HG02571 (cell line): Measurements from ENCODE around the gene CLIP3.

Experiments
- ATAC-seq: cut with Tn5 transposase; IDR thresholded peaks from one replicate; pipeline ENCODE4 v1.9.1; 2021; ENCODE audit warnings: mild to moderate bottlenecking, moderate library complexity; ENCODE audit not compliant: unreplicated experiment

Gene CLIP3

GRCh38 chr19:36009633-36010379 is 22.9 kb downstream of the CLIP3 start:
- ATAC-seq, result no peak

GRCh38 chr19:36009220-36009619 is 23.5 kb downstream of the CLIP3 start:
- no peak for ATAC-seq

- no peak for ATAC-seq
Observed at GRCh38 chr19:36008336-36008978, 24.2 kb downstream of the CLIP3 start, which contains the start of gene SYNE4. Gene SYNE4 (minus strand): TSS chr19:36008813. CDS start chr19:36008681, 132 bp downstream.

- no peak for ATAC-seq
Observed at GRCh38 chr19:36006955-36007354, 25.7 kb downstream of the CLIP3 start.

DNA sequence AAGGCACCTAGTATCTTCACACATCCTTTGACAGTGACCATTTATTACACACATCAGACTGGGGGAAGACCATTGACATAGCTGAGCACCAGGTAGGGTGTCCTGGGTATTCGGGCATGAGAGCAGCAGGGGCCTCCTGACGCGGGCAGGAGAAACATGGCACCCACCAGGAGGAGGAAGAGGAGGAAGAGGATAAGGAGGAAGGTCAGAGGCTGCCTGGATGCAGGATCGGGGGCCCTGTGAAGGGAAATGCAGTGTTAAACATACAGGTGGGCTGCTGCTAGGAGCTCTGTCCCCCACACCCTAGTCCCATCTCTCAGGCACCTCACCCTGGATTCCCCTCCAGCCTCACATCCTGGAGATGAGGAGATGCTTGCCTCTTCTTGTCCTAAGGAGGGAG is 29.4 kb downstream of the CLIP3 start:
- ATAC-seq, result no peak

GRCh38 chr19:36001605-36002004 is 31.1 kb downstream of the CLIP3 start:
- no peak for ATAC-seq

- ATAC-seq, result no peak
Observed at GRCh38 chr19:35996777-35997176, 35.9 kb downstream of the CLIP3 start.

GRCh38 chr19:35995048-35995993 is 37.4 kb downstream of the CLIP3 start, which contains the start of gene SDHAF1:
Gene SDHAF1 (plus strand): TSS chr19:35995188. CDS start chr19:35995275, 87 bp downstream.
- peak; percentile 77 for ATAC-seq

DNA sequence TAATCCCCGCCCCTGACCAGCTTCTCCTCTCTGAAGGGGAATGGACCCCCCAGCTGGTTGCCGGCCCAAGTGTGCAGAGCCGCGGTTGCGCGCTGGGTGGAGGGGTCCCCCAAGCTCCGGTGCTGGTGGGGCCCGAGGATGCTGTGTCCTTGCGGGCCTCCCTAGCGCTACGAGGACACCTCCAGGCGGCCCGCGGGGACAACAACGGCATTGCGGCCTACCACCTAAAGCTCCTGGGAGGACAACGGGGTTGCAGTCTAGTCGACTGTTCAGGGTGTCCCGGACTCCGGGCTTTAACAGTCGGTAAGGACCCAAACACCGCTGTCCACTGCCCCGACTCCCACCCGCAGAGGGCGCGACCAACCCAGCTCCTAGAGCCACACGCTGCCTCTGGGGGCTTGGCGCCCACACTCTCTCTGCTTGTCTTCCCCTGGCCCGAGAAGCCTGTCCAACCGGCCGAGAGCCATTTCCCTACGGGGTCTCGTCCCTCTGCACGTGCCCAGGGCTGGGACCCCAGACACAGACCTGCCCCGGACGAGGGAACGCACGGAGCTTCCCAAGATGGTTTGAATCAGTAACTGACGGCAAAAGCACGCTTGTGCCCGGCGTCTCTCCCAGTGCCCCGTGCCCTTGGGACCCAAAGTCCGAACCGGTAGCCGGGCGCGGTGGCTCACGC is 38.6 kb downstream of the CLIP3 start:
- no peak for ATAC-seq

DNA sequence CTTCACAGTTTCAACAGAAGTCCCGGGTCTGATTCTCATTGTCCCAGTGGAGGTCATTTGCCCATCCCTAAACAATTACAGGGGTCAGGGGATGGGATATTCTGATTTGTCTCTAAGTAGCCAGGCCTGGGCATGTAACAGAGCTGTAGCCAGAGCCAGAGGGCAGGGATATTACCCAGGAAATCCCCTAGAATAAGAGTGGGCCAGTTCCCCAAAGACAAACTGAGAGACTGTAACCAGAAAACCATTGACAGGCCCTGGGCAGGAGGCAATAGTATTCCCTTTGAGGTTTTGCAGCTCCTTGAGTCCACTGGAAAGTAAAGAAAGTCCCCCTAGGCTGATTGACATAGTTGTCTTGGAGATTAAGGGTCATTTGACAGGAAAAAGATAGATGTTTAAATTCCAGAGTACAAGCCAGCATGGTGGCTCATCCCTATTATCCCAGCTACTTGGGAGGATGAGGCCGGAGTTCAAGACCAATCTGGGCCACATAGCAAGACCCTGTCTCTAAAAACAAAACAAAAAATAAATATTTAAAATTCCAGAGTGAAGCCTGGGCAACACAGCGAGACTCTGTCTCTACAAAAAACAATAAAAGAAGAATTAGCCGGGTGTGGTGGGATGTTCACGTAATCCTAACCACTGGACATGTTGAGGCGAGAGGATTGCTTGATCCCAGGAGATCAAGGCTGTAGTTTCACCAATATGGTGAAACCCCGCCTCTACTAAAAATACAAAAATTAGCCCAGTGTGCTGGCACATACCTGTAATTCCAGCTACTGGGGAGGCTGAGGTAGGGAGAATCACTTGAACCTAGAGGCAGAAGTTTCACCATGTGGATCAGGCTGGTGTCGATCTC is 39.5 kb downstream of the CLIP3 start:
- no peak for ATAC-seq

DNA sequence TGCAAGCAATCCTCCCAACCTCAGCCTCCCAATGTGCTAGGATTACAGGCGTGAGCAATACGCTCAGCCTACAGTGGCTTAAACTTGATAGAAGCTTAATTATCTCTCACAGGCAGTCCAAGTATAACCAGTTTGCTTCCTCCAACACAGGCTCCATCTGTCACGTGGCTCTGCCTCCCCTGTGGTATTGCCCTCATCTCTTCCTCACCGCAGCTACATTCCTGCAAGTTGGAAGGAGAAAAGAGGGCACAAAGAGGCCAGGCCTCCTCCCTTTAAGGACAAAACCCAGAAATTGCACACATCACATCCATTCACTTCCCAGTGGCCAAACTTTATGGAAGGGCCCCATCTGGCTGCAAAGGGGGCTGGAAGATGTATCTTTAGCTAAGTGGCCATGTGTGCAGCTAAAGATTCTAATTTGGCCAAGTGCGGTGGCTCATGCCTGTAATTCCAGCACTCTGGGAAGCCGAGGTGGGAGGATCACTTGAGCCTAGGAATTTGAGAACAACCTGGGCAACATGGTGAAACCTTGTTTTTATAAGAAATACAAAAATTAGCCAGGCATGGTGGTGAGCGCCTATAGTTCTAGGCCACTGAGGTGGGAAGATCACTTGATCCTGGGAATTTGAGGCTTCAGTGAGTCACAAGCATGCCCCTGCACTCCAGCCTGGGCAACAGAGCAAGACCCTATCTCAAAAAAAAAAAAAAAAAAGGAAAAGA is 40.8 kb downstream of the CLIP3 start:
- no peak for ATAC-seq

GRCh38 chr19:35990771-35991730 is 41.6 kb downstream of the CLIP3 start:
- ATAC-seq, result no peak

DNA sequence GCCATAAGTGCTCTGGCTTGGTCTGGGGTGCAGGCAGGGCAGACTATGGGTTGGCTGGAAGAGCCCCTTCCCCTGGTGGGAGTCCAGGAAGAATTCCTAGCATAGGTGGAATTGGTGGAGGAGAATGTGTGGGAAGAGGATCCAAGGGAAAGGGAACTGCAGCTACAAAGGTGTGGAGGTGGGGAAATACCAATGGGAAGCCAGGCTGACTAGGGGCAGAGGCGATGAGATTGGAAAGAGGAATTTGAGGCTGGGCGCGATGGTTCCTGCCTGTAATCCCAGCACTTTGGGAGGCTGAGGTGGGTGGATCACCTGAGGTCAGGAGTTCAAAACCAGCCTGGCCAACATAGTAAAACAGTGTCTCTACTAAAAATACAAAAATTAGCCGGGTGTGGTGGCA is 42.5 kb downstream of the CLIP3 start:
- ATAC-seq, result no peak

GRCh38 chr19:35988824-35989223 is 43.8 kb downstream of the CLIP3 start:
- ATAC-seq, result no peak

DNA sequence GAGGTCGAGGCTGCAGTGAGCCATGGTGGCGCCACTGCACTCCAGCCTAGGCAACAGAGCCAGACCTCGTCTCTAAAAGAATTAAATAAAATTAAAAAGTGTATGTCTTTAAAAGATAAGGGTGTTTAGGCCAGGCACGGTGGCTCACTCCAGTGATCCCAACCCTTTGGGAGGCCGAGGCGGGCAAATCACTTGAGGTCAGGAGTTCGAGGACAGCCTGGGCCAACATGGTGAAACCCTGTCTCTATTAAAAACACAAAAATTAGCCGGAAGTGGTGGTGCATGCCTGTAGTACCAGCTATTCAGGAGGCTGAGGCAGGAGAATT is 45.1 kb downstream of the CLIP3 start:
- no peak for ATAC-seq

GRCh38 chr19:35986664-35987570 is 45.8 kb downstream of the CLIP3 start:
- ATAC-seq, result no peak

- no peak for ATAC-seq
Observed at GRCh38 chr19:35986111-35986510, 46.6 kb downstream of the CLIP3 start.
